Amniotic epithelial cell (primary cell): ENCODE results near the gene TBL1XR1.
"Not testable (repeated sequence)": the region's sequence is repeated elsewhere in the genome, so short reads cannot be mapped to it uniquely, and the experiment has no call there.

ENCODE experiments used
- DNase-seq: peaks from one replicate; pipeline ENCODE4 v3.0.0-alpha.2; 2010; ENCODE audit warnings: low read depth

Gene TBL1XR1

DNA sequence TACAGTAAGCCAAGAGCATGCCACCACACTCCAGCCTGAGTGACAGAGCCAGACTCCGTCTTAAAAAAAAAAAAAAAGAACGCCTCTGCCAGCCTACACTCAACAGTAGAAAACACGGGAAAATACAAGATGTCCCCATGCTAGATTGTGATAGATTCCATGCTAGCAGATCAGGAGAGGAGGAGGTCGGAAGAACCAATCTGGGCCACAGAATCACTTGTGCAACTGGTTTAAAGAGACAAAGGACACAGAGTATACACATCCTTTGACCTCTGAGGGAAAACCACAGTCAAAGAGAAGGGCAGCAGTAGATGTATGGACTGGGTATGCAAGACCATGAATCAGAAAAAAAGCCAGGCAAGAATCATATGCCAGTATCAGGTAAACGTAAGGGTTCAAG, 15.9 kb downstream of the TBL1XR1 start:
- DNase-seq = no peak

DNA sequence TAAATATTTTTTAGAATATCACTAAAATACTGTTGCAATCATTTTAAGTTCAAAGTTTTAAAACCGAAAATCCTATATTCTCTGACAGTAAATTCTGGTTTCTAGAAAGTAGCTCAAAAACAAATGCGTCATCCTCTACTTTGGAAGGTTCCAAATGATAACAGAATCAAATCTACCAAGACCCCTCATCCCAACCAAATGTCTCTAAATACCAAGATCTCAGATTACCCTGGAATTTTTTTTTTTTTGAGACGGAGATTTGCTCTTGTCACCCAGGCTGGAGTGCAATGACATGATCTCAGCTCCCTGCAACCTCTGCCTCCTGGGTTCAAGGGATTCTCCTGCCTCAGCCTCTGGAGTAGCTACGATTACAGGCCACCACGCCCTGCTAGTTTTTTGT, 16.8 kb downstream of the TBL1XR1 start:
- DNase-seq = no peak

DNA sequence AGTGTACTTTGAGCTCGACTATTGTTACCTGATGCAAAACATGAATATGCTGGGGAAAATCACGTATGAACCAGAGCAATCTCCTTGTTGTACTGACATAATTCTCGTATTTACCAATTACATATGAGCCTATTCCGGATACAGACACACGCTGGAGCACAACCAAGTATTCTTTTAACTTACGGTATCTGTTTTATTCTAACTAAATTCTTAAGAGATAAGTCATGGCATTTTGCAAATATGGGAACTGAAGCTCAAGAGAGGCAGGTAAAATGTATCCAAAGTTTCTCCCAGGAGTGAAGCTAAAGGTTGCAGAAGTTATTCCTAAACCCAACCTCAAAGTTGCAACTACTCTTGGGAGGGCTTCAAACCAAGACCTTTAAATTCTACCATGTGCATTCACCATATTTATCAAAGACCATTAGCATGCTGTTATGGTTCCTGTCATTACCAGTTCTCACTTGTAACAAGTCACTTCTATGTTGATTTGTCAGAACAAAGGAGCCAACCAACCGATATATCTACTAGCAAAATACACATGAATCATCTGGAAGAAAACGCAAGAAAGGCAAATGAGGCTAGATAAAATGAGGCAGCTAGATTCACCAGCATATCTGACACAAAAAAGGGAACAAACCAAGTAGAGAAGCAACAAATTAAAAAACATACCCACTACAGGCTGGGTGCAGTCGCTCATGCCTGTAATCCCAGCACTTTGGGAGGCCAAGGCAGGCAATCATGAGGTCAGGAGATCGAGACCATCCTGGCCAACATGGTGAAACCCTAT, 17.8 kb downstream of the TBL1XR1 start:
- no peak for DNase-seq

DNA sequence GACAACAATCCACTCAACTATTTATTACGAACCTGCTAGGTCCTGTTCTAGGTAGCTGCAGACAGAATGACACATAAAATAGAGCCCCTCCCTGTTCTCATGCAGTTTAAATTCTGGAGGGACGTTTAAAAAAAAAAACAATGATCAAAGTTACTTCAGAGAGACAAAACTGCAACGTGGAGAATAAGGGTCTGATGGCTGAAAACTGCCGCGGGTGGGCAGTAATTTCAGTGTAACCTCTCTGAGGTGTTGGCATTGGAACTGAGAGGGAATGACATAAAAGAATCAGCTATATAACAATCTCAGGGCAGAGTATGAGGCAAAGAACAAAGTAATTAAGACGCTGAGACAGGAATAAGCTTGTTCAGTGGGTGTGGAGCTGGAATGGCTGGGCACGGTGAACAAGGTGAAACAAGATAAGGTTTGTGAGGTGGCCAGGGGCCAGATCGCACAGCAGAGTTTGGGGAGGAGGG, 19.5 kb downstream of the TBL1XR1 start:
- DNase-seq = no peak

DNA sequence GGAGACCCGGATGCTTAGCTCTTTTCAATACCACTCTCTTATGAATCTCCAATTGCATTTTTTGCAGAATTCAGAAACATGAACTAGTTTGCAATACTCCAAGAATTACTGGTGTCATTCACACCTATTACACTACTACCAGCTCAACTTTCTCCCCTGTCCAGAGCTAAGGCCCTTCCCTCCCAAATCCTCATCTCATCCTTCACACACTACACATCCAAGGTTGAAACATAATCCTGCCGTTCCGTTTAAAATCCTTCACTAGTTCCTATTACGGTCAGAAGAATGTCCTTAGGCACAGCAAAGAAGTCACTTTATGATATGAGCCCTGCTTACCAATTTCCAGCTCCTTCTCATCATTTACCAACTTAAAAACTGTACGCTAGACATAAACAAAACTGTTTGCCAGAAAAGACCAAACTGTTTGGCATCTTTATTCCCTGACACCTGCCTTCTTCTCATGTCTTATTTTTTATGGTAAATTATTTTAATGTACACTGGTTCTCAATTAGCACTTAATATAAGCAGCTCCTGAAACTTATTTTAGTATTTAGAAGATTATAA, 22.6 kb downstream of the TBL1XR1 start:
- DNase-seq = no peak

DNA sequence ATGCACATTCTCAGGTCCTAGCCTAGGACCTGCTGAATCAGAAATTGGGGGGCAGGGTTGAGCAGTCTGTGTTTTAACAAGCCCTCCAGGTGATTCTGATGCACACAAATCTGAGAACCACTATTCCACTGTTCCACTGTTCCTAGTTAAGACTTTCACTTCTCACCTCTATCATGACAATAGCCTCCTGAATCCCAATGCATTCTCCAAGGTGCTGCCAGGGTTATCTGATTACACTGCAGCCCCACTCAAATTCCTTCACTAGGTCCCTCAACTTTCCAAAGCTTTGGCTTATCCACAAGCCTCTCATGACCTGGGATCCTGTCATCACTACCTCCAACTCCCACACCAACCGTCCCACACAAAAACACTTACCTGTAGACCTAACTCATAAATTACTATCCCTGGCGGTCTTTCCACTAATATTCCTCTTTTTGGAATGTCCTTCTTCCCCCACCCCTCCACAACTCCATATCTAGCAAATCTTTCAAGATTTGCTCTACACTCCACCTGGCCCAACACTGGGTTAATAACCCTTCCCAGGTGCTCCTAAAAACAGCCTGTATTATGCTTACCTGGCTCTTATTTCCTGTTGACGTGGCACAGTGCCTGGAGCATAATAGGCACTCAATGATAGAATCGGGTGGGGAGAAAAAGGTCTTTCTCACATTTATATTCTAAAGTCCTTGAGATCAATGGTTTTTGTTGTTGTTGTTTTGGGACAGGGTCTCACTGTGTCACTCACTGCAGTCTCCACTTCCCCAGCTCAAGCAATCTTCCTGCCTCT, 27.2 kb downstream of the TBL1XR1 start:
- DNase-seq = no peak

DNA sequence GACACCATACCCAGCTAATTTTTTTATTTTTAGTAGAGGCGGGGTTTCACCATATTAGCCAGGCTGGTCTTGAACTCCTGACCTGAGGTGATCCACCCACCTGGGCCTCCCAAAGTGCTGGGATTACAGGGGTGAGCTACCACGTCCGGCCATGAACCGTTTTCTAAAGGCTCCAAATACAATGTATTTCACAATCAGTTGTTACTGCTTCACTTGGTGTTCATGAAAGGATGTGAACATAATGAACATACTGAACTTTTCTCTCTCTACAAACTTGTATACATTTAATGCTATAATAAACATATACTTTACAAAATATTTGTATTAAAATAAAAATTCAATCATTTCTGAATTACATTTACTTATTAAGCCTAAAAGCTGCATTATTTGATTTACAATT, 28.9 kb downstream of the TBL1XR1 start:
- DNase-seq = no peak

DNA sequence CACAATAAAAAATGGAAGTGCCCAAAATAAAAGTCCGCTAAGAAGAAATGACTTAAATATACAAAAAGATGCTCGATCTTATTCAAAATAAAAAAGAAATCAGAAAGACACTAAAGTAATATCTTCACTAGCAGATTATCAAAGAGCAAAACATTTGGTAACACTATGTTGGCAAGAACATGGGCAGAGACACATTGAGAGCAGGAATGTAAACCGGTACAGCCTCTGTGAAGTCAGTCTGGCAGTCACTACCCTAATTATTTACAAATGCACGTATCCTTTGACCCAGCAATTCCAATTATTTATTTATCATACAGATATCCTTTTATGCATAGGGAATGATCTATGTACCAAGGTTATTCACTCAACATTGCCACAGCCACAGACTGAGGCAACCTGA, 34.5 kb downstream of the TBL1XR1 start:
- DNase-seq = no peak

DNA sequence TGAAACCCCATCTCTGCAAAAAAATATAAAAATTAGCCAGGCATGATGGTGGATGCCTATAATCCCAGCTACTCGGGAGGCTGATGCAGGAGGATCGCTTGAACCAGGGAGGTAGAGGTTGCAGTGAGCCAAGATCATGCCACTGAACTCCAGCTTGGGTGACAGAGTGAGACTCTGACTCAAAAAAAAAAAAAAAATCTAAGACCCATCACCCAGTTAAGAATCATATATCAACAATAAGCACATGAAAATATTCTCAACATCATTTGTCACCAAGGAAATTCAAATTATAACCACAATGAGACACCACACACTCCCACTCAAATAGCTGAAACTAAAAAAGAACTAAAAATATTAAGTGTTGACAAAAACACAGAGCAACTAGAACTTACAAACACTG, 35.7 kb downstream of the TBL1XR1 start:
- not testable (repeated sequence) for DNase-seq

DNA sequence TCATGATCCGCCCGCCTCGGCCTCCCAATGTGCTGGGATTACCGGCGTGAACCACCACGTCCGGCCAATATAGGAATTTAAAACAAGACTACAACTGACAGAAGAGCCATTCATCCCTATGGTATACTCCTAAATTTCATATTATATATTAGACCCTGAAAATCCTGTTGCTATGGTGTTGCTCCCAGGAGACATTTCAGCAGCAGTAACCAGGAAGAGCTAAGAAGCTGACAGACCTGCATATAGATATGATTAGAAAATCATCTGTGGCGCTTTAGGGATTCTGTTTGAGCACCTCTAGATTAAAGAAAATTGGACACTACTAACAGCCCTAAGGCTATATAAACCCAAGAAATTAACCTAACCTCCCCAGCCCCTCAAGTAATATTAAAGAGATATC, 38.8 kb downstream of the TBL1XR1 start:
- DNase-seq = no peak

DNA sequence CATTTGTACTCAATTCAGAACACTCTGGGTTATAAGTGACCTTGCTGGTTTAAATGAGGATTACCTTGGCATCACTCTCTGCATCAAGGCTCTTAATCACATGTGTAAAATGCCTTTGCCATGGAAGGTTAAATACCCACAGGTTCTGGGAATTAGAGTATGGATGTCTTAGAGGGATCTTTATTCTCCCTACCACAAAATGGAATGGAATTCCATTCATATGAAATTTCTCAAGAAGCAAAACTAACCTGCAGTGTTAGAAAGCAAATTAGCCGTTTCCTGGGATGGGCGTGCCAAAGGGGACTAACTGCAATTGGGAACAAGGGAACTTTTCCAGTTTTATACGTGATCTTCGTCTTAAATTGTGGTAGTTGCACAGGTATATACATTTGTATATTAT, 39.8 kb downstream of the TBL1XR1 start:
- DNase-seq = no peak

DNA sequence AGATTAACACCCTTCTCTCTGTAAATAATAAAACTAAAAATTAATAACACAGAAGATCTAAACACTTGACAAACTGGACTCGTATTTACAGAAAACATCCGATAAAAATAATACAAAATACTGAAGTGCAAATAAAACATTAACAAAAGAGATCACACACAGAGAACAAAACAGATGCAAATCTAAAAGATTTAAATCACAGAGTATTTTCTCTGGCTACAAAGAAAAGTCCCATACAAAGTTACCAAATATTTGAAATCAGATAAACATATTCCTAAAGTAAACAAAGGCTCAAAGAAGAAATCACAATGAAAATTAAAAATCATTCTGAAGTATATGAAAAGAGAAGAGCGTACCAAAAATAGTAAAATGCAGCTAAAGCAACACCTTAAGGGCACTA, 42.5 kb downstream of the TBL1XR1 start:
- no peak for DNase-seq

DNA sequence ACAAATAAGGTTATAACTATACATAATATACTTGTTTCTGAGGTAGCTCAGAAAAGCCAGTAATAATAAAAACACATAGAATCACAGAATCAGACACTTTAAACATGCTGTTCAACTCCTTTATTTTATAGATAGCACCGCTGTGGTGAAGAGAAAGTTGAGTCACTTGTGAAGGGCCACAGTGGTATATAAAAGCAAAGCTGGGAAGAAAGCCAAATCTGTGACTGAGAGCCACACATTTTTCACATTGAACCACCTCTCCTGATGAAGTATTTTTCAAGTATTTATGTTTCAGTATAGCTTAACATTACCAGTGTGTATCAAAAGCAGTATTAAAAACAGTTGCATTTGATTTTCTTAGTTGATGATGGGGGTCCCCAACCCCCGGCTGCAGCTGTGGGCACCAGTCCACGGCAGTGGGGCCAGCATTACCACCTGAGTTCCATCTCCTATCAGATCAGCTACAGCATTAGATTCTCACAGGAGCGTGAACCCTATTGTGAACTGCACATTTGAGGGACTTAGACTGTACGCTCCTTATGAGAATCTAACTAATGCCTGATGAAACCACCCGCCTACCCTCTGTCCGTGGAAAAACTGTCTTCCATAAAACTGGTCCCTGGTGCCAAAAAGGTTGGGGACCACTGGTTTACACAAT, 46.2 kb downstream of the TBL1XR1 start:
- peak; percentile 88 for DNase-seq

DNA sequence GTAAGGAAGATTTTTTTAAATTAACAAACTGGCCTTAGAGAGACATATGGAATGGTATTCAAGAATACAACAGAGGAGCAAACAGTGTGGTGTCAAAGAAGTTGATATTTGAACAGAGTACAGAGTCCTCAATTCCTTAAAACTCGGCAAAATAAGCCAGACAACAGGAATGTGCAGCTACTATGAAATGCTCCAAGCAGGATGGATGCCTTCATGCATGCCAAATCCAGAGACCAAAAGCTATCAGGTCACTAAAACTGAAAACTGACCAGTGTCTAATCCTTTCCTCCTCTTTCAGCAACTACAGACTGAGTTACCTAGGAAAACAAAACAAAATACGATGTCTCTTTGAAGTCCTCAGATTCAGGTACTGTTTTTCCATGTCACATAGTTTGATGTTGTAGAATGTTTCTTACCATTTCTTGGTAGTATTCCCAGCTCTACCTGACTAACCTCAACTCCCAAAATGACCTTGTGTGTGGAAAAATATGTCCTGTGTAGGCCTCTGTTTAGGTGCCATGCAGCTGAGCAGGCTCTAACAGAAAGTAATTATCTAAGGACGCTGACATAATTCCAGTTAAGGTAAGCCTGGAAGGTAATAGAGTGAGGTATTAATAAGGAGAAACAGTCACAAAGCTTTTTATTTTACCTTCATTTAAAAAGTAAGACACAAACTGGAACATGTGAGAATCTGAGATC, 46.9 kb downstream of the TBL1XR1 start:
- DNase-seq = no peak

DNA sequence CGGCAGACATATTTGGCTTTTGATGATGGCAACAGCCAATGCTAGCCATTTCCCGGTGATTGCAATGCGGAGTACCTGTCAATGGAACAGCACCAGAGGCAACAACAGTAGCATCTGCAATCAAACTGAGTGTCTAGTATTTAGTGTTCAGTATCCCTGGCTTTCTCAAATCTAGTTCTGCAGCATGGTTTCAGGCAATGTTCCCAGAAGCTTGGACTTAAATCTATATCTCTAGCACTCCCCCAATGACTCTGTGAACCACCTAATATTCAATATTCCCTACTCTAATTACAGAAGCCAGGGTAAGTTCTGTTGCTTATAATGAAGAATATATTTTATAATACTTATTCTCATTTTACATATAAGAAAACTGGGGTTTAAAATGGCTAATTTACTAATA, 48.2 kb downstream of the TBL1XR1 start:
- no peak for DNase-seq

DNA sequence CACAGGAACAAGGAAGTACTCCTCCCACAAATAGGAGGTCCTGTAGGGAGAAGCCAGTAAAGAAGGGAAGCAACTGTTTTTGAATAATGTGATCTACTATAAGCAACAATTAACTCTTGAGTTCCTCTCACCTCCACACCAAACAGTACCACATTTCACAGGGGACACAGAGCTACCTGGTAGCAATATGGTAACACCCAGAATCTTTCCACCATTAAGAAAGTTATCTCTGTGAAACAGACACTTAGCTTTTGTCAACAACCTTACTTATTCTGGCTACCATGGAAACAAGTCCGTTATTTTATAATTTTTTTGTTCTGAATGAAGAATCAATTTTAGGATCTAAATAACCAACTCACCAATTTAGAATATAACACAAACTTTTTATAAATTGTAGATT, 49.5 kb downstream of the TBL1XR1 start:
- no peak for DNase-seq

DNA sequence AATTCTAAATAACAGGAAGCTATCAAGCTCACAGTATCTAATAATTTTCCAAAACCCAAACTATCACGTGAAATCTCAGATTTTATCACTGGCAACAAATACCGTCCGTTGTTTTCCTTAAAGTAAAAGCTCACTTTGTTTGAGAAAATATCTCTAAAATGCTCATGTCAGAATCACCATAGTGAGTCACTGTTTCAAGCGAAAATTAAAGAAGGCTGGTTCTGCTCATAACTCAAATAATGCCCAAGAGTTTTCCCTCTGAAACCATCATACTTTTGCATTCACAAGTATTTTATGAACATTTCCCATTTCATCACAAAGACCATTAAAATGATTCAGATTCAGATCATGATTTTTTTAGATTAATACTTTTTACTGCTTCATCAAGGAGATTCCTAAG, 50.6 kb downstream of the TBL1XR1 start:
- peak; percentile 44 for DNase-seq

DNA sequence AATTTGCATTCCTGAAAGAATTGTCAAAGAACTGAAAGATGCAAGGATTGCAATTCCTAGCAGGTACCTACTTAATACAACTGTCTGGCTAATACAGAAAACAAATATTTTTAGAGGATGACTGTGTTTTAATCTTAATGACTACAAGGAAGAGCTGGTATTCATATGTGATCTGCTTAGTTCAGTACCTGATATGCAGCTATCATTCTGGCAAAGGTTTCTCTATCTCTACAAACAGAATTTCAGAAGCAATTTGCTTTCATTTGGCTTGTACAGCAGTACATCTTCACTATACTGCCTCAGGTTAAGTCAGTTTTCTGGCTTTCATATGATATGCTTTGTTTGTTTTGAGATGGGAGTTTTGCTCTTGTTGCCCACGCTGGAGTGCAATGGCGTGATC, 51.3 kb downstream of the TBL1XR1 start:
- DNase-seq = no peak

DNA sequence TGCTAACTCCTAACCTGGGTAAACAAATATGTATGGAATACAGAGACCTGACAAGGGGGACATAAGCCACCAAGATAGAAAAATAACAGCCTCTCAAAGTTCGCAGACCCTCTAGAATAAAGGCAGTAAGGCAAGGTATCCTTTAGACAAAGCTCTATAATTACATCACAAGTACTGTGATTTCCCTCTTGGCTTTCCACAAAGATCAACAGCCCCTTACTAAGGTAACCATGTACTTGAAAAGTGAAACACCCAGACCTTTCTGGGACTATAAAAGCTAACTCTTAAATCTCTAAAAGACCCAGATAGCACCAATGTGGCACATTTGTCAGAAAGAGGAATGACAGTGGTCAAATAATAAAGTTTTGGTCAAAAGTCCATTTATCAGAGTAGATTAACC, 51.9 kb downstream of the TBL1XR1 start:
- no peak for DNase-seq

DNA sequence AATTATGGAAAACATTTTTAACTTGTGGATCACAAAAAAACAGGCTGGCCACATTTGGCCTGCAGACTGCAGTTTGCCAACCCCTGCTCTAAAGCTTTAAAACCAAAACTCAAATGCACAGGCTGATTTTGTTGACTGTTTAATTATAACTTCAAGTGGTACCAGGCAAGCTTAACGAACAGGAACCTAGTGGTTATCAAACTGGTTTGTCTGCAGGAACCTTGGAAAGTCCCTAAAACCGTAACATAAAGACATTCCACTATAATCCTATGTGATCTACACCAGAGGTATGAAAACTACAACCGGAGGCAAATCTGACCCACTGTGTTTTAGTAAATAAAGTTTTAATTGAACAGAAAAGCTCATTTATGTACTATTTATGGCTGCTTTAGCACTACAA, 52.4 kb downstream of the TBL1XR1 start:
- no peak for DNase-seq

DNA sequence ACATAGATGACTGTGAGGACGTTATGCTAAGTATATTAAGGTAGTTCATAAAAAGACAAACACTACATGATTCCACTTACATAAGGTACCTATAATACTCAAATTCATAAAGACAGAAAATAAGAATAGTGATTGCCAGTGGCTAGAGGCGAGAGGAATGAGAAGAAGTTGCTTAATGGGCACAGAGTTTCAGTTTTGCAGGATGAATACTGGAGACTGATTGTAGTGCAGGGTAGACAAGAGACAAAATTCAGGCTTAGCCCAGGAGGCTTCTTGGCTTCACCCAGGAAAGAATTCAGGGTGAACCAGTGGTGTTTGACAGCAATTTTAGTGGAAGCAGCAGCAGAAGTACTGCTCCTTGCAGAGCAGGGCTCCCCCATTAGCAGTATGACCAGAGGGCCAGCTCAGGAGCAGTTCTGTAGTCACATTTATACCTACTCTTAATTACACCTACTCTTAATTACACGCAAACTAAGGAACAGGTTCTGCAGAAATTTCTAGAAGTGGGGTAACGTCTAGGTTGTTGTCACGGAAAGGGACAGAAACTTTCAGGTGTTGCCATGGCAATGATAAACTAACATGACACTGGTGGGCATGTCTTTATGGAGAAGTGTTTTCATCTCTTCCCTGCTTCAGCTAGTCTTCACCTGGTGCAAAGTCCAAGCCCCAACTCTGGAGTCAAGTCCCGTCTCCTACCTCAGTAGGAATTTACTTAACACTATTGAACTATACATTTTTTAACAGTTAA, 55.2 kb downstream of the TBL1XR1 start:
- DNase-seq = no peak
